CD4-positive, alpha-beta T cell (primary cell): ENCODE results near the gene EML4. TPM values are rescaled to one million over a fixed set of nuclear protein-coding genes. Genes with fewer than 3 reads are reported as not detected.

Experiments used
- ATAC-seq: fragments of 200-7000 bp; cut with Tn5 transposase; one replicate; pipeline ENCODE4 v1.10.0; 2022; ENCODE audit warnings: mild to moderate bottlenecking; ENCODE audit not compliant: poor library complexity
- CTCF ChIA-PET: fragments of 350-600 bp; sonication (Branson Sonifier 250); formaldehyde crosslinking; loops from one replicate; lab custom pipeline; 2021; ENCODE audit warnings: antibody characterized with exemption, inconsistent platforms; lab: Charles Lee
- POLR2A ChIA-PET: fragments of 350-600 bp; sonication (Branson Sonifier 250); formaldehyde crosslinking; loops from one replicate; lab custom pipeline; 2021; ENCODE audit warnings: antibody characterized with exemption, inconsistent platforms; lab: Charles Lee
- DNase-seq, 14 experiments: peaks; one replicate each; pipeline ENCODE4 v3.0.0-alpha.2; 2013 to 2020; ENCODE audit warnings: mixed read lengths in 2 of 14
- H3K27ac ChIP-seq, 2 donors: one replicate each; pipeline versions ENCODE4 v1.5.1 to v1.7.0; 2013; ENCODE audit warnings: low read length in 2 of 2, low read depth in 1 of 2, mild to moderate bottlenecking in 1 of 2
- H3K27me3 ChIP-seq, 2 experiments: 1 replicate in 1 of 2; 2 replicates in 1 of 2; pipeline versions ENCODE4 v1.6.1 to v1.7.0; 2013; ENCODE audit warnings: low read length in 2 of 2, control low read depth in 1 of 2, mild to moderate bottlenecking in 1 of 2, moderate library complexity in 1 of 2; ENCODE audit not compliant: insufficient read depth in 2 of 2, control insufficient read depth in 1 of 2
- H3K36me3 ChIP-seq: one replicate; pipeline ENCODE4 v1.6.1; 2013; ENCODE audit warnings: low read length, control low read depth; ENCODE audit not compliant: insufficient read depth
- H3K4me1 ChIP-seq: one replicate; pipeline ENCODE4 v1.6.1; 2013; ENCODE audit warnings: low read length, control low read depth; ENCODE audit not compliant: insufficient read depth
- H3K4me3 ChIP-seq: one replicate; pipeline ENCODE4 v1.5.1; 2013; ENCODE audit warnings: mild to moderate bottlenecking, low read length, moderate library complexity
- H3K9me3 ChIP-seq, 2 experiments: 1 replicate in 1 of 2; 2 replicates in 1 of 2; pipeline versions ENCODE4 v1.6.1 to v1.7.0; 2013; ENCODE audit warnings: low read length in 2 of 2, mild to moderate bottlenecking in 2 of 2, control low read depth in 1 of 2, moderate library complexity in 1 of 2; ENCODE audit not compliant: control insufficient read depth in 1 of 2, insufficient read depth in 1 of 2
- H3K27ac Mint-ChIP-seq: one replicate; pipeline ENCODE4 v1.8.0; 2020; ENCODE audit warnings: mixed read lengths
- H3K27me3 Mint-ChIP-seq: one replicate; pipeline ENCODE4 v1.8.0; 2021; ENCODE audit warnings: mixed read lengths
- H3K36me3 Mint-ChIP-seq: one replicate; pipeline ENCODE4 v1.8.0; 2021; ENCODE audit warnings: low read depth, mixed read lengths
- H3K4me1 Mint-ChIP-seq: one replicate; pipeline ENCODE4 v1.8.0; 2021; ENCODE audit warnings: low read depth, mixed read lengths
- H3K4me3 Mint-ChIP-seq: one replicate; pipeline ENCODE4 v1.8.0; 2020; ENCODE audit warnings: mild to moderate bottlenecking, mixed read lengths
- H3K9me3 Mint-ChIP-seq: one replicate; pipeline ENCODE4 v1.8.0; 2020; ENCODE audit warnings: mixed read lengths
- intact Hi-C, 2 experiments: fragments of 100-400 bp; cut with DNase I in 1 of 2; cut with micrococcal nuclease in 1 of 2; formaldehyde crosslinking; loops; one replicate each; pipeline versions ENCODE4 v1.15.1 to v1.9.0; 2023 to 2025; cut with DNase I, micrococcal nuclease
- total RNA-seq, 174 experiments: library from RNA in 2 of 174; stranded (reverse) in 2 of 174; gene quantifications; one replicate each; pipeline ENCODE4 v1.2.3 and lab custom pipeline; 2021 to 2026
- TF ChIP-seq, protein P1 (sequence below): fragments of 200-600 bp; IDR thresholded peaks from one replicate; pipeline ENCODE4 v1.8.0; 2022; ENCODE audit warnings: antibody characterized with exemption, mild to moderate bottlenecking

Gene EML4
- total RNA-seq, 2 experiments from 2014 or later, result 219 to 228 TPM

- peaks cover 88% of the 10 kb centered on the region for H3K36me3 Mint-ChIP-seq
- ChIA-PET CTCF (no interaction called here), POLR2A (no interaction called here)
- no peaks in the 10 kb centered on the region for H3K27me3 Mint-ChIP-seq
- no peak overlapping the region for H3K27ac ChIP-seq
- intact Hi-C loops, result loop anchor here in 1 of 2 experiments (5.0 kb wide), 2 partner anchors 228 to 453 kb away; no protein-coding TSS in a partner anchor
- H3K36me3 ChIP-seq, result peaks cover 73% of the 10 kb centered on the region
- H3K27ac Mint-ChIP-seq, result peak overlapping the region; percentile 69
- TF ChIP-seq, protein P1, sequence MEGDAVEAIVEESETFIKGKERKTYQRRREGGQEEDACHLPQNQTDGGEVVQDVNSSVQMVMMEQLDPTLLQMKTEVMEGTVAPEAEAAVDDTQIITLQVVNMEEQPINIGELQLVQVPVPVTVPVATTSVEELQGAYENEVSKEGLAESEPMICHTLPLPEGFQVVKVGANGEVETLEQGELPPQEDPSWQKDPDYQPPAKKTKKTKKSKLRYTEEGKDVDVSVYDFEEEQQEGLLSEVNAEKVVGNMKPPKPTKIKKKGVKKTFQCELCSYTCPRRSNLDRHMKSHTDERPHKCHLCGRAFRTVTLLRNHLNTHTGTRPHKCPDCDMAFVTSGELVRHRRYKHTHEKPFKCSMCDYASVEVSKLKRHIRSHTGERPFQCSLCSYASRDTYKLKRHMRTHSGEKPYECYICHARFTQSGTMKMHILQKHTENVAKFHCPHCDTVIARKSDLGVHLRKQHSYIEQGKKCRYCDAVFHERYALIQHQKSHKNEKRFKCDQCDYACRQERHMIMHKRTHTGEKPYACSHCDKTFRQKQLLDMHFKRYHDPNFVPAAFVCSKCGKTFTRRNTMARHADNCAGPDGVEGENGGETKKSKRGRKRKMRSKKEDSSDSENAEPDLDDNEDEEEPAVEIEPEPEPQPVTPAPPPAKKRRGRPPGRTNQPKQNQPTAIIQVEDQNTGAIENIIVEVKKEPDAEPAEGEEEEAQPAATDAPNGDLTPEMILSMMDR, result no peak
- H3K27me3 ChIP-seq, result no peaks in the 10 kb centered on the region
- H3K9me3 Mint-ChIP-seq, result no peaks in the 10 kb centered on the region
- ATAC-seq, result no peak
- H3K9me3 ChIP-seq, result no peaks in the 10 kb centered on the region
- H3K4me3 Mint-ChIP-seq, result no peak overlapping the region
- H3K4me1 ChIP-seq, result peaks cover 5% of the 10 kb centered on the region
- no peak for DNase-seq
- peaks cover 16% of the 10 kb centered on the region for H3K4me1 Mint-ChIP-seq
- no peak overlapping the region for H3K4me3 ChIP-seq
These were observed 156.5 kb downstream of the EML4 start for GRCh38 chr2:42325609-42326008.

DNA sequence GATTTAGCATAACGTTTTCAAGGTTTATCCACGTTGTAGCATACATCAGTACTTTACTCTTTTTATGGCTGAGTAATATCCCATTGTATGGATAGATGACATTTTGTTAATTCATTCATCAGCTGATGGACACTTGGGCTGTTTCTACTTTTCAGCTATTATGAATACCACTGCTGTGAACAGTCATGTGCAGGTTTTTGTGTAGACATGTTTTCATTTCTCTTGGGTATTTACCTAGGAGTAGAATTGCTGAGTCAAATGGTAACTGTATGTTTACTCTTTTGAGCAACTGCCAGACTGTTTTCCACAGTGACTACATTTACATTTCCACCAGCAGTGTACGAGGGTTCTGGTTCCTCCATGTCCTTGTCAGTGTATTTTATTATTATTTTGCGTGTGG lies 158.0 kb downstream of the EML4 start:
- TF ChIP-seq, protein P1, result no peak
- Mint-ChIP-seq H3K27ac (peak overlapping the region; percentile 35), H3K9me3 (no peaks in the 10 kb centered on the region), H3K27me3 (no peaks in the 10 kb centered on the region), H3K4me3 (no peak overlapping the region), H3K36me3 (peaks cover 88% of the 10 kb centered on the region), H3K4me1 (peaks cover 8% of the 10 kb centered on the region)
- no peaks in the 10 kb centered on the region for H3K9me3 ChIP-seq
- H3K27me3 ChIP-seq, result no peaks in the 10 kb centered on the region
- H3K4me3 ChIP-seq, result no peak overlapping the region
- ChIA-PET CTCF (no interaction called here), POLR2A (interaction anchor here (1.5 kb wide), 1 partner anchor 33 kb away, joined by 4 read pairs; no protein-coding TSS in a partner anchor)
- no peak overlapping the region for H3K27ac ChIP-seq
- H3K36me3 ChIP-seq, result peaks cover 85% of the 10 kb centered on the region
- DNase-seq (no peak), ATAC-seq (no peak)
- intact Hi-C loops, result loop anchor here in 1 of 2 experiments (5.0 kb wide), 2 partner anchors 230 to 455 kb away; no protein-coding TSS in a partner anchor
- no peaks in the 10 kb centered on the region for H3K4me1 ChIP-seq

- ChIA-PET CTCF (interaction anchor here (1.2 to 1.4 kb wide), 3 partner anchors 9 to 488 kb away, joined by 3 read pairs; no protein-coding TSS in a partner anchor), POLR2A (interaction anchor here (1.5 kb wide), 1 partner anchor 32 kb away, joined by 4 read pairs; no protein-coding TSS in a partner anchor)
- TF ChIP-seq, protein P1, result peak; percentile 51
- DNase-seq, result peak in 3 of 14 experiments; percentile 44 to 56 (median 46)
- H3K27ac Mint-ChIP-seq, result peak overlapping the region; percentile 54
- Histone ChIP-seq H3K4me1 (no peaks in the 10 kb centered on the region), H3K36me3 (peaks cover 92% of the 10 kb centered on the region), H3K27me3 (no peaks in the 10 kb centered on the region), H3K27ac (no peak overlapping the region), H3K4me3 (no peak overlapping the region), H3K9me3 (no peaks in the 10 kb centered on the region)
- H3K36me3 Mint-ChIP-seq, result peaks cover 90% of the 10 kb centered on the region
- peak; percentile 52 for ATAC-seq
- no peaks in the 10 kb centered on the region for H3K9me3 Mint-ChIP-seq
- H3K4me3 Mint-ChIP-seq, result no peak overlapping the region
- H3K4me1 Mint-ChIP-seq, result peaks cover 4% of the 10 kb centered on the region
- intact Hi-C loops, result loop anchor here (1.0 to 5.0 kb wide), 4 partner anchors 231 to 459 kb away; no protein-coding TSS in a partner anchor
- no peaks in the 10 kb centered on the region for H3K27me3 Mint-ChIP-seq
These were observed 159.1 kb downstream of the EML4 start for GRCh38 chr2:42328148-42328833.
